A673 (cell line): ENCODE results near the gene PTPRQ.
"Not testable (repeated sequence)": the region's sequence is repeated elsewhere in the genome, so short reads cannot be mapped to it uniquely, and the experiment has no call there.

Experiments used
- EZH2 ChIP-seq: fragments of 200-600 bp; sonication (generic); IDR thresholded peaks from 2 replicates; pipeline ENCODE4 v1.6.1; 2017; ENCODE audit warnings: borderline replicate concordance, low read depth, mild to moderate bottlenecking, mixed read lengths, antibody characterized with exemption, low read length; ENCODE audit not compliant: poor library complexity, severe bottlenecking
- TF ChIP-seq, protein P1 (sequence below): fragments of 300-800, 200-600 bp; sonication (generic); conservative IDR thresholded peaks from 2 replicates; pipeline ENCODE4 v1.5.1; 2017; ENCODE audit warnings: low read depth, mild to moderate bottlenecking, antibody characterized with exemption, low read length, moderate library complexity, mixed read lengths

DNA sequence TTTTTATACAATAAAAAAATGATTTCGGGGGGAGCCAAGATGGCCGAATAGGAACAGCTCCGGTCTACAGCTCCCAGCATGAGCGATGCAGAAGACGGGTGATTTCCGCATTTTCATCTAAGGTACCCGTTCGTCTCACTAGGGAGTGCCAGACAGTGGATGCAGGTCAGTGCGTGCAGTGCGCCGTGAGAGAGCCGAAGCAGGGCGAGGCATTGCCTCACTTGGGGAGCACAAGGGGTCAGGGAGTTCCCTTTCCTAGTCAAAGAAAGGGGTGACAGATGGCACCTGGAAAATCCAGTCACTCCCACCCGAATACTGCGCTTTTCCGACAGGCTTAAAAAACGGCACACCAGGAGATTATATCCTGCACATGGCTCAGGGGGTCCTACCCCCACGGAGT is 17.8 kb downstream of the PTPRQ start:
- TF ChIP-seq, protein P1, sequence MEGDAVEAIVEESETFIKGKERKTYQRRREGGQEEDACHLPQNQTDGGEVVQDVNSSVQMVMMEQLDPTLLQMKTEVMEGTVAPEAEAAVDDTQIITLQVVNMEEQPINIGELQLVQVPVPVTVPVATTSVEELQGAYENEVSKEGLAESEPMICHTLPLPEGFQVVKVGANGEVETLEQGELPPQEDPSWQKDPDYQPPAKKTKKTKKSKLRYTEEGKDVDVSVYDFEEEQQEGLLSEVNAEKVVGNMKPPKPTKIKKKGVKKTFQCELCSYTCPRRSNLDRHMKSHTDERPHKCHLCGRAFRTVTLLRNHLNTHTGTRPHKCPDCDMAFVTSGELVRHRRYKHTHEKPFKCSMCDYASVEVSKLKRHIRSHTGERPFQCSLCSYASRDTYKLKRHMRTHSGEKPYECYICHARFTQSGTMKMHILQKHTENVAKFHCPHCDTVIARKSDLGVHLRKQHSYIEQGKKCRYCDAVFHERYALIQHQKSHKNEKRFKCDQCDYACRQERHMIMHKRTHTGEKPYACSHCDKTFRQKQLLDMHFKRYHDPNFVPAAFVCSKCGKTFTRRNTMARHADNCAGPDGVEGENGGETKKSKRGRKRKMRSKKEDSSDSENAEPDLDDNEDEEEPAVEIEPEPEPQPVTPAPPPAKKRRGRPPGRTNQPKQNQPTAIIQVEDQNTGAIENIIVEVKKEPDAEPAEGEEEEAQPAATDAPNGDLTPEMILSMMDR, result not testable (repeated sequence)
- not testable (repeated sequence) for TF ChIP-seq EZH2
